Gastrocnemius medialis (tissue), 4 donors: ENCODE data around the gene NAA16.

Experiments used
- CTCF ChIP-seq, 5 experiments: fragments of 450-650 bp in 3 of 5; fragments of 200-600 bp in 2 of 5; sonication (generic) in 2 of 5; IDR thresholded peaks in 4 of 5; conservative IDR thresholded peaks in 1 of 5; 1 replicate in 4 of 5; 2 replicates in 1 of 5; pipeline ENCODE4 v1.5.1; 2016 to 2019; ENCODE audit warnings: antibody characterized with exemption in 5 of 5, mild to moderate bottlenecking in 3 of 5, moderate library complexity in 3 of 5
- POLR2A ChIP-seq, 2 donors: fragments of 450-650 bp; IDR thresholded peaks; one replicate each; pipeline ENCODE4 v1.6.1; 2017; ENCODE audit warnings: antibody characterized with exemption in 2 of 2, mild to moderate bottlenecking in 2 of 2, moderate library complexity in 2 of 2

- TF ChIP-seq CTCF (IDR thresholded peaks at IDR 0.05 in 4 of 5, conservative IDR thresholded peaks at IDR 0.05 in 1 of 5) = no peak
- TF ChIP-seq POLR2A (IDR thresholded peaks at IDR 0.05) = no peak
Observed at GRCh38 chr13:41420146-41420545, 109.1 kb downstream of the NAA16 start.
